ENCODE data around the gene GMPPB. TPM values are rescaled to one million over a fixed set of nuclear protein-coding genes. Genes with fewer than 3 reads are reported as not detected.

GMPPB gene
- total RNA-seq, 1 donor: 30.2 TPM

DNA sequence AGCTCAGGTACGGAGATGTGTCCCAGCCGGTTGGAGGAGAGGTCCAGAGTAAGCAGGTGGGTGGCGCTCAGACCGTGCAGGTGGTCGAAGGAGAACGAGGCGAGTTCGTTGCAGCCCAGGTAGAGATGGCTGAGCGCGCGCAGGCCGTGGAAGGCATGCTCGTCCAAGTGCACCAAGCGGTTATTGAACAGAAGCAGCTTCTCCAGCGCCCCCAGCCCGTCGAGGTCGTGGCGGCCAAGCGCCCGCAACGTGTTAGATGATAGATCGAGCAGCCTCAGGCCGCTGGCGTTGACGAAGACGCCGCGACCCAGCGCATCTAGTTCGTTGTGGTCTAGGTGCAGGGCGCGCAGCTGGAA lies 4.9 kb downstream of the GMPPB start:
- DNase-seq (ENCODE audit: low read depth): no peak
- TF ChIP-seq, protein P1, sequence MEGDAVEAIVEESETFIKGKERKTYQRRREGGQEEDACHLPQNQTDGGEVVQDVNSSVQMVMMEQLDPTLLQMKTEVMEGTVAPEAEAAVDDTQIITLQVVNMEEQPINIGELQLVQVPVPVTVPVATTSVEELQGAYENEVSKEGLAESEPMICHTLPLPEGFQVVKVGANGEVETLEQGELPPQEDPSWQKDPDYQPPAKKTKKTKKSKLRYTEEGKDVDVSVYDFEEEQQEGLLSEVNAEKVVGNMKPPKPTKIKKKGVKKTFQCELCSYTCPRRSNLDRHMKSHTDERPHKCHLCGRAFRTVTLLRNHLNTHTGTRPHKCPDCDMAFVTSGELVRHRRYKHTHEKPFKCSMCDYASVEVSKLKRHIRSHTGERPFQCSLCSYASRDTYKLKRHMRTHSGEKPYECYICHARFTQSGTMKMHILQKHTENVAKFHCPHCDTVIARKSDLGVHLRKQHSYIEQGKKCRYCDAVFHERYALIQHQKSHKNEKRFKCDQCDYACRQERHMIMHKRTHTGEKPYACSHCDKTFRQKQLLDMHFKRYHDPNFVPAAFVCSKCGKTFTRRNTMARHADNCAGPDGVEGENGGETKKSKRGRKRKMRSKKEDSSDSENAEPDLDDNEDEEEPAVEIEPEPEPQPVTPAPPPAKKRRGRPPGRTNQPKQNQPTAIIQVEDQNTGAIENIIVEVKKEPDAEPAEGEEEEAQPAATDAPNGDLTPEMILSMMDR (IDR thresholded peaks at IDR 0.05; ENCODE audit: insufficient read depth, low read depth, low read length): no peak
- H3K4me3 ChIP-seq (ENCODE audit: low read depth, low read length): peak overlapping the region; percentile 55

DNA sequence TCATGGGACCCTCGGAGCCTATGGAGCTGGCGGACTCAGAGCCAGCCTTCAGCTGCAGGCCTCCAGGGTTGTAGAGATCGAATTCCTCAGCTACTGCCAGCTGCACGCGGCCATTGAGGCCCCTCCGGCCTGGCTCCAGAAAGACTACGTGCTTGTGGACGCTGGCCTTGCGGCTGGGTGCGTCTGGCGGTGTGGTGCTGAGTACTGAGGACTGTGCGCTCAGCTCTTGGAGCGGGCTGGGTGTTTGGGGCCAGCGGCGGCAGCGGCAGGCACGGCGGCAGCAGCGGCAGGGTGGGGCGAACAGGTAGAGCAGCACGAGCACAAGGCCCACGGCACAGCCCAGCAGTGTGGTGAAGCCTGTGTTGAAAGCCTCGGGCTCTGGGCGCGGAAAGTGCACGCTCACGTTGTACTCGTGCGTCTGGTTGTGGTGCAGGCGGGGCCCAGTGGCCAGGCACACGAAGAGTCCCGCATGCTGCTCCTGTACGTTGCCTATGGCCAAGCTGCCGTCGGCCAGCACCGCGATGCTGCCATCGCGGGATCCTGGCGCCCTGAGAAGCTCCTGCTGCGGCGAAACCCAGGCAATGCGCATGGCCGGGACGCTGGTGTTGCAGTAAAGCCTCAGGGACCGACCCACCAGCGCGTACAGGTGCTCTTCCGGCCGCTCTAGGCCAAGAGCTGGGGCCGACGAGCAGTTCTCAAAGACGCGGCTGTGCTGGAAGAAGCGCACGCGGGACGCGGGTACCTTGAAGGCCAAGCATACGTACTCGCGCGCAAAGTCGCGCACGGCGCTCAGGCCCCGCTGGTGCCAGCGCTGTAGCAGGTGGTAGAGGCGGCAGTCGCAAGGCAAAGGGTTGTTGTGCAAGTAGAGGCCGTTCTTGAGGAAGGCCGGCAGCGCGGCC lies 5.5 kb downstream of the GMPPB start:
- TF ChIP-seq, protein P1 (IDR thresholded peaks at IDR 0.05; ENCODE audit: insufficient read depth, low read depth, low read length): no peak
- DNase-seq (ENCODE audit: low read depth): no peak
- no peak overlapping the region for H3K4me3 ChIP-seq (ENCODE audit: low read depth, low read length)

DNA sequence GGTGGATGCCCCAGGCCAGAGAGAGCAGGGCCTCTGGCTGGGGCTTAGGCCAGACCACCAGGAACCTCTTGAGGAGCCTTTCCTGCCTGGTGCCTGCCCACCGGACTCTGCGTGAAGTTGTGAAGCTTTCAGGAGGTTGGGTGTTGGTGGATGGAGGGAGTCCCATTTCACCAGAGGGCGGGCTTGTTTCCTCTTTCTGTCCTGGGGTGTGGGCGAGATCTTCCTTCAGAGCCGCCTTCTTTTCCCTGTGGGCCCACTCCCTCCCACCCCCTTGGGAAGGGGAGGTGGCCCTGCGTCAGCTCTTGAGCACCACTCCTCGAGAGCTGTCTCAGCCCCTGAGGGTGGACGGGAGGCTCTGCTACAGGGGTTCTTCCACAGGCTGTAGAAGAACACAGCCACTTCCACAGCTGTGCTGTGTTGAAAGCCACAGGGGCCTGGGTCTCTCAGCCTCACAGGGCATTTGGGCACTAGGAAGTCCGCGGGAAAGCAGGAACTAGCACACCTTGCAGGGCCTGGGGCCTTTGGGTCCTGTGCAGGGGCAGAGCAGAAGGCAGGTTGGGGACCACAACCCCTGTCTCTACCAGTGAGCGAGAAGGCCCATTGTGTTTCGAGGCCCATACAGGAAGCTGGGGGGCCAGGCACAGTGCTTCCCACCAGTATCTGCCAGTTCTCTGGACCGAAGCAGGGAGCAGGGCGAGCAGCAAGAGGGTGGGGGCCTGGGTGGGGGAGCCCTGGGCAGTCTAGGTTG lies 6.4 kb downstream of the GMPPB start:
- TF ChIP-seq, protein P1 (IDR thresholded peaks at IDR 0.05; ENCODE audit: insufficient read depth, low read depth, low read length): no peak
- no peak overlapping the region for H3K4me3 ChIP-seq (ENCODE audit: low read depth, low read length)
- DNase-seq (ENCODE audit: low read depth): no peak

DNA sequence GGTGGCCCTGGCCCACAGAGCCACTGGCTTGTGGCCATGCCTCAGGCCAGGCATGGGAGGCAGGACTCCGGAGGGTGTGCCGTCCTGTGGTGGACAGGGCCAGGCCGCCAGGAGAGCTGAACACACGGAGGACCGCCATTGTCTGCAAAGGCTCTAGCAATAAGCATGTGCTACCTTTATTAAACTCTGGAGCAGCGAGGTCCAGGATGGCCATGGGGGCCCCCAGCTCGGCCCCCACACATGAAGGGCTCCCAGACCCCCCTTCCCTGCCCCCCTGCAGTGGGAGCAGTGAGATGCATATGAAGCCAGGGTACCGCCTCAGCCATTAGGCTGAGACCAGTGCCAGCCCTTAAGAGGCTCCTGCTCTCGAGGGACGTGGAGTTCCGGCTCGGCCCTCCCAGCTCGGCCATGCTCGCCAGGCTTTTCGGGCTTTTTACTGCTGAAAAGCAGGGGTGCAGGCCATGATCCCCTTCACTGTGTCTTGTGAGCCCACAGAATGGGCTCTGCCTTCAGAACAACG lies 7.0 kb downstream of the GMPPB start:
- DNase-seq (ENCODE audit: low read depth): no peak
- no peak overlapping the region for H3K4me3 ChIP-seq (ENCODE audit: low read depth, low read length)
- TF ChIP-seq, protein P1 (IDR thresholded peaks at IDR 0.05; ENCODE audit: insufficient read depth, low read depth, low read length): no peak

DNA sequence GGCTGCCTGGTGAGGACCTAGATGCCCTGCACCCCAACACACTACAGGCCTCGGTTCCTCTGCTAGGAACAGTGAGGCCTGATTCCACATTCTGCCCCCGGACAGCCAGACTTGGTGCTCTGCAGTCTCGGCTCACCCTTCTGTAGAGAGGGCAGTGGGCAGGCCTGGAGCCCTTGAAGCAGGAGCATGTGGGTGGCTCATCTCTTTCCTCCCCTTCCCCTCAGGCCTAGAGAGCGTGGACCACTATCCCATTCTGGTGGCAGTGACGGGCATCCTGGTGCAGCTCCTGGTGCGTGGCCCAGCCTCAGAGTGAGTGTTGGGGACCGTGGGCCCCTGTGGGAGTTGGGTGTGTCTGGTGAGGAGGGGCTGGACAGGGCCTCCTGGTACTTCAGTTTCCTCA lies 7.6 kb downstream of the GMPPB start:
- DNase-seq (ENCODE audit: low read depth): no peak
- H3K4me3 ChIP-seq (ENCODE audit: low read depth, low read length): no peak overlapping the region
- TF ChIP-seq, protein P1 (IDR thresholded peaks at IDR 0.05; ENCODE audit: insufficient read depth, low read depth, low read length): no peak

DNA sequence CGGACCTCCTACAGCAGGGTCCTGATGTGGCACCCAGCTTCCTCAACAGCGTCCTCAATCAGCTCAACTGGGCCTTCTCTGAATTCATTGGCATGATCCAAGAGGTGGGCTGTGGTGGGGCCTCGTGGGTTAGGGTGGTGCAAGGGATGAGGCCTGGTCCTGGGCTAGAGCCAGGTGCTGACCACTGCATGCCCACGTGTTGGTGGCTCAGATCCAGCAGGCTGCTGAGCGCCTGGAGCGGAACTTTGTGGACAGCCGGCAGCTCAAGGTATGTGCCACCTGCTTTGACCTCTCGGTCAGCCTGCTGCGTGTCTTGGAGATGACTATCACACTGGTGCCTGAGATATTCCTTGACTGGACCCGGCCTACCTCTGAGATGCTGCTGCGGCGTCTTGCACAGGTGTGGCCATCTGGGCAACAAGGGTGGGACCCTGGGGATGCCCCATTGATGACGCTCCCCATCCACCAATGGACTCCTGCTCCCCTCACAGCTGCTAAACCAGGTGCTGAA lies 8.1 kb downstream of the GMPPB start:
- TF ChIP-seq, protein P1 (IDR thresholded peaks at IDR 0.05; ENCODE audit: insufficient read depth, low read depth, low read length): no peak
- DNase-seq (ENCODE audit: low read depth): no peak
- H3K4me3 ChIP-seq (ENCODE audit: low read depth, low read length): no peak overlapping the region
